Mesothelial cell of epicardium (in vitro differentiated cells): ENCODE results near the gene UBTD2. TPM values are rescaled to one million over a fixed set of nuclear protein-coding genes. Genes with fewer than 3 reads are reported as not detected.
A peak's percentile ranks its signal among the peaks of the same experiment; 100 is the strongest.

ENCODE experiments used
- DNase-seq, 2 experiments: peaks; one replicate each; pipeline ENCODE4 v3.0.0; 2021; ENCODE audit warnings: low spot score in 2 of 2; ENCODE audit not compliant: unreplicated experiment in 2 of 2
- H3K27ac Mint-ChIP-seq: 2 replicates; pipeline ENCODE4 v1.8.0; 2021; ENCODE audit warnings: mixed read lengths
- H3K27me3 Mint-ChIP-seq: 2 replicates; pipeline ENCODE4 v1.8.0; 2021; ENCODE audit warnings: low read depth, mixed read lengths
- H3K36me3 Mint-ChIP-seq: 2 replicates; pipeline ENCODE4 v1.8.0; 2021; ENCODE audit warnings: mixed read lengths
- H3K4me1 Mint-ChIP-seq: 2 replicates; pipeline ENCODE4 v1.8.0; 2021; ENCODE audit warnings: mixed read lengths
- H3K4me3 Mint-ChIP-seq: 2 replicates; pipeline ENCODE4 v1.8.0; 2021; ENCODE audit warnings: mild to moderate bottlenecking, moderate library complexity, mixed read lengths
- H3K9me3 Mint-ChIP-seq: 2 replicates; pipeline ENCODE4 v1.8.0; 2021; ENCODE audit warnings: mixed read lengths
- CTCF ChIP-seq: fragments of 200-600 bp; sonication (generic); IDR thresholded peaks from one replicate; pipeline ENCODE4 v1.5.0; 2021; ENCODE audit warnings: antibody characterized with exemption; ENCODE audit not compliant: unreplicated experiment
- total RNA-seq: library from RNA; stranded (reverse); gene quantifications from 3 replicates; pipeline ENCODE4 v1.2.1, GENCODE V29; 2021

The UBTD2 gene
- total RNA-seq, 1 donor from 2014 or later = 43.8 TPM

- Mint-ChIP-seq H3K4me1 (peaks cover 13% of the 10 kb centered on the region), H3K9me3 (no peaks in the 10 kb centered on the region), H3K27ac (peak overlapping the region; percentile 33), H3K4me3 (peak overlapping the region; percentile 78), H3K36me3 (peaks cover 2% of the 10 kb centered on the region), H3K27me3 (peaks cover 24% of the 10 kb centered on the region)
- no peak for DNase-seq
- no peak for TF ChIP-seq CTCF
These were observed 96.2 kb downstream of the UBTD2 start for GRCh38 chr5:172187118-172188032.

GRCh38 chr5:172186114-172186695 is 97.4 kb downstream of the UBTD2 start:
- Mint-ChIP-seq H3K27me3 (peaks cover 24% of the 10 kb centered on the region), H3K27ac (no peak overlapping the region), H3K9me3 (no peaks in the 10 kb centered on the region), H3K4me3 (no peak overlapping the region), H3K4me1 (peaks cover 13% of the 10 kb centered on the region), H3K36me3 (peaks cover 2% of the 10 kb centered on the region)
- no peak for DNase-seq
- TF ChIP-seq CTCF = no peak

- Mint-ChIP-seq H3K9me3 (peaks cover 5% of the 10 kb centered on the region), H3K4me1 (peaks cover 13% of the 10 kb centered on the region), H3K27ac (no peak overlapping the region), H3K36me3 (peaks cover 5% of the 10 kb centered on the region), H3K27me3 (peaks cover 22% of the 10 kb centered on the region), H3K4me3 (no peak overlapping the region)
- no peak for DNase-seq
- no peak for TF ChIP-seq CTCF
These were observed 98.5 kb downstream of the UBTD2 start for GRCh38 chr5:172185096-172185461.

- H3K36me3 Mint-ChIP-seq = peaks cover 5% of the 10 kb centered on the region
- peaks cover 13% of the 10 kb centered on the region for H3K4me1 Mint-ChIP-seq
- H3K9me3 Mint-ChIP-seq = peaks cover 5% of the 10 kb centered on the region
- peaks cover 13% of the 10 kb centered on the region for H3K27me3 Mint-ChIP-seq
- no peak for DNase-seq
- H3K27ac Mint-ChIP-seq = no peak overlapping the region
- no peak overlapping the region for H3K4me3 Mint-ChIP-seq
- TF ChIP-seq CTCF = no peak
These were observed 99.7 kb downstream of the UBTD2 start for GRCh38 chr5:172183881-172184280.

DNA sequence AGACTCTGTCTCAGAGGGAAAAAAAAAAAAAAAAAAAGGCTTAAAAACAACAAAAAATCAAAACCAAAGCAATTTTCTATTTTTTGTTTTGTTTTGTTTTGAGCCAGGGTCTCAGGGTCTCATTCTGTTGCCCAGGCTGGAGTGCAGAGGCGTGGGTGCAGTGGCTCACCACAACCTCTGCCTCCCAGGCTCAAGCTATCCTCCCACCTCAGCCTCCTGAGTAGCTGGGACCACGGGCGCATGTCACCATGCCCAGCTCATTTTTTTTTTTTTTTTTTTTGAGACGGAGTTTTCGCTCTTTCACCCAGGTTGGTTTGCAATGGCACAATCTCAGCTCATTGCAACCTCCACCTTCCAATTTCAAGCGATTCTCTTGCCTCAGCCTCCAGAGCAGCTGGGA is 101.3 kb downstream of the UBTD2 start:
- peaks cover 10% of the 10 kb centered on the region for H3K27me3 Mint-ChIP-seq
- no peak for TF ChIP-seq CTCF
- peaks cover 5% of the 10 kb centered on the region for H3K9me3 Mint-ChIP-seq
- H3K4me3 Mint-ChIP-seq = no peak overlapping the region
- peaks cover 5% of the 10 kb centered on the region for H3K36me3 Mint-ChIP-seq
- H3K4me1 Mint-ChIP-seq = peaks cover 10% of the 10 kb centered on the region
- DNase-seq = no peak
- H3K27ac Mint-ChIP-seq = no peak overlapping the region
